GM18867 (cell line): Measurements from ENCODE around the gene HBS1L.

Experiments
- ATAC-seq: cut with Tn5 transposase; IDR thresholded peaks from one replicate; pipeline ENCODE4 v1.9.1; 2021; ENCODE audit warnings: mild to moderate bottlenecking, moderate library complexity; ENCODE audit not compliant: unreplicated experiment

Gene HBS1L

DNA sequence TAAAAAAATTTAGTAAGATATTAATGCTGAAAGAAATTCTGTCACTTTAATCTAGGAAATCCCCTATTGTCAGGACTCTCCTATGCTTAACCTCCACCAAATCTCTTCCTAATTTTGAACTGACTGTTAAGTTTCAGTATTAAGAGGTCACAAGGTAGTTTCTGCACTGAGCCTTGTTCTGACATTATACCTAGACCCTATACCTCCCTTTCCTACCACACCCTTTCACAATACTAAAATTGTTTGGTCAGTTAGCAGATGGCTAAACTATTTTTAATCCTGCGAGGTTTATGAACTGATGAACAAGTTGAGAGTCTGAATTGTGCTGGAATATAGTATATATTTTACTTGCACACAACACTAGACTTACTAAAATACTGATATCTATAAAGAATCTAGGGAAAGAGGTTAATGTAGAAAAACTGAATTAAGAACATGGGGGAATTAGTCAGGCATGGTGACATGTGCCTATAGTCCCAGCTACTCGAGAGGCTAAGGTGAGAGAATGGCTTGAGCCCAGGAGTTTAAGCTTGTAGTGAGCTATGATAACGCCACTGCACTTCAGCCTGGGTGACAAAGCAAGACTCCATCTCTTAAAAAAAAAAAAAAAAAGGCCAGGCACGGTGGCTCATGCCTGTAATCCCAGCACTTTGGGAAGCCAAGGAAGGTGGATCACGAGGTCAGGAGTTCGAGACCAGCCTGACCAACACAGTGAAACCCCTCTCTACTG, 51.5 kb downstream of the HBS1L start:
- peak; percentile 95 for ATAC-seq

DNA sequence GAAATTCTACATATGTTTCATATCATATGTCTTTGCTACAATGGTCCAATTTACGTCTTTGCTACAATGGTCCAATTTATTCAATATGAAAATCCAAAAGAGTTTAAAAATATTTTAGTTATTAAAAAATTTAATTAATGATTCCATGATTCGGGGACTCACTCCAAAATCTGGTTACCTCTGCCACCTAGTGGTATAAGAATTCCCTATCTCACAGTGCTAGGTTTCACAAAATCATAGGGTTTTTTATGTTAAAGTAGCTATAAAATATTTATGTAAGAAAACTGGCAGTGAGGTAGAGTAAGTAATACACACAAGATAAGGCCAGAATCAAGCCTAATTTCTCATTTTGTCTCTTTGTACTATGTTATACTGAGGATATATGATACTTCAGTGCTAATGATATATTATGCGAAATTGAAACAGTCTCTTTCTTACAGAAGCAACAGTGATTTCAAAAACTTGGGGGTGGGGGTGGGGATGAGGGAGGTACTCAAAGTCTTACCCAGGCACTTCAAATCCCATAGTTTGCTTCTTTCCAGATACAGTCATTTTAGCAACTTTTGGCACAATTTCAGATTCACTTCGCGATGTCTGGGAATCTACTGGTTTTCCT, 52.3 kb downstream of the HBS1L start:
- ATAC-seq, result no peak

DNA sequence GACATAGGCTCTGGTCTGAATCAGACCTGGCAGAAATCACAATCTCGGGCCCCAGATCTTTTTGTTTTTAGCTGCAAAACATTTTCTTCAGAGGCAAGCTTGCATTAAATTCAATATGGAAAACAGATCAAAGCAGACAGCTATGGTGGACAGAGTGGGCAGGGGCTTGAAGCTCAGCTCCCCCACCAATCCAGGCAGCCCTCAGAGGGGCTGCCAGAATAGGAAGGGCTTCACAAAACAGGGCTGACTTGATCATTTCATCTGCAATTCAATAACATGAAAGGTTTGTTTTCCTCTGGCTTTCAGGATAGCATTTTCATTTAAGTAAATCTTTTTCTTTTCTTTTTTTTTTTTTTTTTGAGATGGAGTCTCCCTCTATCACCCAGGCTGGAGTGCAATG, 55.5 kb downstream of the HBS1L start:
- ATAC-seq, result no peak

DNA sequence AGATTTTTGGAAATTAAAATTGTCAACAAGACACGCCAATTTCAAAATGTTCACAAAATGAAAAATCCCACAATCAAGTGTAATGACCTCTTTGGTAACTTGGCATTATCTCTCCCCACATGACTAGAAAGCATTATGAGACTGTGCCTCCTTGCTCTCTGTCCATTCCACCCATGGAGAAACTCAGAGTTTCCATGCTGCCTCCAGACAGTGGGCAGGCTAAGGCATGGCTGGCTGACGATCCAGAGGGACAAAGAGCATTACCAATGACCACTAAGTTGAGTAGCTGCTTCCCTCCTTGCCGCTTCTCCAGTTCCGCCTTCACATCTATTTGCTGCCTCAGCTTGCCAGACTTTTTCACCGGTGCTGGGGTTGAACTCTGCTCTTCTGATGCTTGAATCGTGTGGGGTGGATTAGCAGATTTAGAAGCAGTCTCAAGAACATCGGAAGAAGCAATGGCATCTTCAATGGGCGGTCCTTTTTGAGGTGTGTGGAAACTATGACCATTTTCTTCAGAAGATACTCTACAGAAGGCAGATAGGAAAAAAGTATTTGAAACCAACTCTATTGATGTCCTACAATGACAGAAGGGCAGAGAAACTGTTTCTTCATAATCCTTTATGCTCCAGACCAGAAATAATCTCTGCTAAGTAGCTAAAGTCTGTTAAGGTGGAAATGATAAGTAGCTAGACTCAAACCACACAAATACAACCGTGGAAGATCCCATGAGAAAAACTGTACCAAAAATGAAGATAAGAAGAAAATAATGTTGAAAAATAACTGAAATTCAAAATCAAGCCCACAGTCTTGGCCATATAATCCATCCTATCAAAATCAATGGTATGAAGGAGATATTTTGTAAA, 57.3 kb downstream of the HBS1L start:
- ATAC-seq, result no peak

DNA sequence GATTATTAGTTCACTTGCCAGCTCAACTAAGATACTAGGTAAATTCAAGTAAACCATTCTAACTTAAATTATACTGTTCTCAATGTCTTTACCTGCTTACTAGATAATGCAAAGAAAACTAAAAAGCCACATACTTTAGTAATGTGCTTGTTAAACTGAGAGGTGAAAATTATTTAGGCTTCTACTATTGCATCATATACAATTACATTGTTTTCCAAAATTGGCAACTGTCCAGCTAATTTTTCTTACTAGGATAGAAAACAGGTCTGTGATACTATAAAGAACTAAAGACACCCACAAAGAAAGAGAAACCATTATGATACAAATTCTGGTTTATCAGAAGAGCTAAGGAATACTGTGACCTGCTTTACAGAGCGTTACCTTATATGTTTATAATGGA, 59.1 kb downstream of the HBS1L start:
- no peak for ATAC-seq

DNA sequence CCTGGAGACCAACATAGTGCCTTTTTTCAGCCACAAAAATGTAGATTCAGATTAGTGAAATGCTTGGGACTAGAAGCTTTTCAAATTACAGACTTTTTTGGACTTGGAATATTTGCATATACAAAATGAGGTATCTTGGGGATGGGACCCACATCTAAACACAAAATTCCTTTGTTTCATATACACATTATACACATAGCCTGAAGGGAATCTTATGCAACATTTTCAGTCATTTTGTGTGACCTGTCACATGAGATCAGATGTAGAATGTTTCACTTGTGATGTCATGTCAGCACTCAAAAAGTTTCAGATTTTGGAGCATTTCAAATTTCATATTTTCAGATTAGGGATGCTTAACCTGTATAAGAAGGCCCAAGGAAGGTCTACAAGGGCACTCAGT, 60.2 kb downstream of the HBS1L start:
- no peak for ATAC-seq

DNA sequence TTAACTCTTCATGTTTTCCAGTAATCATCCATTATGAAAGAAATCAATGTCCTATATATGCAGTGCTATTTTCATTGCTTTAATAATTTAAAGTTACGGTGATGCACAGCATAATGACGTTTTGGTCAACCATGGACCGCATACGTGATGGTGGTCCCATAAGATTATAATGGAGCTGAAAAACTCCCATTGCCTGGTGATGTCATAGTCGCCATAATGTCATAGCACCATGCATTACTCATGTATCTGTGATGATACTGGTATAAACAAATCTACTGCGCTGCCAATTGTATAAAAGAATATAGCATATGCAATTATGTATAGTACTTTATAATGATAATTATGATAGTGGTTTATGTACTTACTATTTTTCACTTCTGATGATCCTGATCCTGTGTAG, 62.5 kb downstream of the HBS1L start:
- ATAC-seq, result no peak

DNA sequence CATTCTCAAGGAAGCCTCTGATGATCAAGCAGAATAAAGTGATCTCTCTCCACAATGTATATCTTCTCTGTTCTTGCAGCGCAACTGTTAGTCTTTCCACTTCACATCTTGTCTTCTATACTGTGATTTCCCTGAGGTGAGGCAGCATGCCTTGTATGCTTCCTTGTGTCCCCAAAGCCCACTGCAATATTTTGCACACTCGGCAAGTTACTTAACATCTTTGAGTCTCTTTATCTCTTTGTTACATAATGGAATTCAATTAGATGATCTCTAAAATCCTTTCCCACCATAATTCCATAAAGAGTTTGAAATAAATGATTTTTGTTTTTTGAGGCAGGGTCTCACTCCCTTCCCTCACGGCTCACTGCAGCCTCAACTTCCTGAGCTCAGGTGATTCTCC, 64.4 kb downstream of the HBS1L start:
- no peak for ATAC-seq

DNA sequence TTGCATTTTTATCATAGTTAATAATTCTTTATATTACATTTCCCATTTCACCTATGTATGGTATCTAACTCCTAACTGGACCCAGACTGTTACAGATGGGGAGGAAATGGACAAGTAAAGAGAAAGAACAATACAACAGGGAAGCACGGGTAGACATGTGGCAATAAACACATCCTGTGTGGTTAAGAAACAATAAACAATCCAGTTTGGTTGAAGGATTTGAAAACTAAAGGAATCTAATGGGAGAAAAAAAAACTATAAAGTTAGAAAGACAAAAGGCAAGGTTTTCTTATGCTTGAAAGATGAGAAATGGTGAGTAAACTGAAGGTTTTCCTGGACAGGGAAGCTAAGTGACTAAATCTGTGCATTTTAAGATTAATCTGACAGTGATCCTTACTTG, 69.8 kb downstream of the HBS1L start:
- ATAC-seq, result no peak

DNA sequence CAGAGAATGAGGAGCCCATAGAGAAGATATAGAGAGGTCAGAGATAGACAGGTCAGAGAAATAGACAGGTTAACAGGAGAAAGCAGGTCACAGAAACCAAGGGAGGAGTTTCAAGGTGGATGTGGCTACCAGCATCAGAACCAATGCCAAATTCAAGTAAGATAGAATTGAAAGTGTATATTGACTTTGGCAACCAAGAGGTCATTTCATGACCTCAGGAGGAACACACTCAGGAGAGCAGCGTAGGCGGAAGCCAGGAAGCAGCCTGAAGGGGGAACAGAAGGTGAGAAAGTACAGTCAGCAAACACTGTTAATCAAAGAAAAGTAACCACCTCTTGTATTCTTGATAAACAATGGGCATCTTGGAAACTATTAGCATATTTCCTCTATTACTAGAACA, 70.8 kb downstream of the HBS1L start:
- no peak for ATAC-seq

DNA sequence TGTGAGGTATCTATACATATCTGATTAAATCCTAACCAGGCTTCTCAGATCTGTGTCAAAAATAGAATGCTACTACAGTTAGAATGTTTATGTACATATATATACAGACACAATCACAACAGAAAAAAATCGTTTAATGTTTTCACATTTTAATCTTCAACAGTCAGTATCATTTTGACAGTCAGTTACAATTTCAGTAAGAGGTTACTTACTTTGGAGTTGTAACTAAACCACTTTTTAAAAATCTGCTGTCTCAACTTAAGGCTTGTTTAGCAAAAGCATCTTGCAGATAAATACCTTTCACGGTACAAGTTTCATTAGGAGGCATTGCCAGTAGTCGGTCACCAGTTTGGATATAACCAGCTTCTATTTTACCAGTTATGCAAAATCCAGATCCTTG, 72.5 kb downstream of the HBS1L start:
- no peak for ATAC-seq

DNA sequence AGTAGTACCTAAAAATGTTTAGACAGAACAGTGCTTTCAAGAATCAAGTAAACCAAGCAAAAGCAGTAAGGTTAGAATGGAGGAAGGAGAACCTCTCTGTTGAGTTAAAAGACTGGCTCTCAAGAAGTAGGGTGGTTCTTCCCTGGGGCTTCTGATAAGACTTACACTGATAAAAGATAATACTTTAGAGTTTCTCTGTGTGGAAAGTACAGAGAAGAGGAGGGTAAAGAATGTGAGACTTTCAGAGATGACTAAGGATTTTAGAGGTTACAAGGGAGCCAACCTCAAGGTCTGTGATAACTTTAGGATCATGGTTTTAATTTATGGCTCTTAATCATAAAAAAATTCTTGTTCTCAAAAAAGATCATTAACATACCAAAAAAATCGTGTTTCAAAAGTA, 73.8 kb downstream of the HBS1L start:
- ATAC-seq, result no peak

DNA sequence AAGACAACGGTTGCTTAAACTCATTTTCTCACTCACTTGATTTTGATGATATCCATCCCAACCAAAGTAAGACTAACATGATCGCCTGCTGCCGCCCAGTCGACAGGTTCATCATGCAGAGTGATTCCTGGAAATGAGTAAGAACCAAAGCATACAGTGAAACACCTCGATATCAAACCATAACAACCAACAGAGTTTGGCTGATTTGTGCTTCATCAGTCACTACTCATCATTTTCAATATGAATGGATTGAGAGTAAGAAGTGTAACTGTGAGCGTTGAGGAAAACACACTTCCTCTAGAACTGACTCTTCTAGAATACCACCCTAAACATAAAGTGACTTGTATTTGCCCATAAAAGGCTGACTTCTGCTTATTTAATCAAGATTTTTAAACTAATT, 75.5 kb downstream of the HBS1L start:
- peak; percentile 87 for ATAC-seq

DNA sequence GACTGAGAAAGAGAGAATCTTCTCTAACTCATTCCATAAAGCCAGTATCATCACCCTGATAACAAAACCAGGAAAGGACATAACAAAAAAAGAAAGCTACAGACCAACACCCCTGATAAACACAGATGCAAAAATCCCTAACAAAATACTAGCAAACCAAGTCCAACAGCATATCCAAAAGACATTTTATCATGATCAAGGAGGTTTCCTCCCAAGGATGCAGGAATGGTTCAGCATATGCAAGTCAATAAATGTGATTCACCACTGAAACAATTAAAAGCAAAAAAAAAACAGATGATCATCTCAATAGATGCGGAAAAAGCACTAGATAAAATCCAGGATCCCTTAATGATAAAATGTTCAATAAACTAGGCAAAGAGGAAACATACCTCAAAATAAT, 80.3 kb downstream of the HBS1L start:
- ATAC-seq, result no peak

DNA sequence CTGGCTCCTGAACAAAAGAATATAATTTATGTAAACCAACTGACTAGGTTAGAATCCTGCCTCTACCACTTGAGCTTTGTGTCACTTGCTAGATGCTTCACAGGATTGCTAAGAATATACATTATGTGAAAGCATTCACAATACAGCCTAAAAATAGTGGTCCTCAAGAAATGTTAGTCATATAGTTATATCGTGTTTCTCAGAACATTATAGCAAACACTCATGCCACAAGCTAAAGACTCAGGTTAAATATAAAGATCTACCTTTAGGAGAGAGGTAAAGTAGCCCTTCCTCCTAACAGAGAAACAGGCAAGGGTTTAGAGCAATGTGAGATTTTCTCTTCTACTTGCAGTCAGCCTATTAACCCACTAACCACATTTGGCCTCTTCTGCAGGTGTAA, 86.9 kb downstream of the HBS1L start:
- ATAC-seq, result no peak

DNA sequence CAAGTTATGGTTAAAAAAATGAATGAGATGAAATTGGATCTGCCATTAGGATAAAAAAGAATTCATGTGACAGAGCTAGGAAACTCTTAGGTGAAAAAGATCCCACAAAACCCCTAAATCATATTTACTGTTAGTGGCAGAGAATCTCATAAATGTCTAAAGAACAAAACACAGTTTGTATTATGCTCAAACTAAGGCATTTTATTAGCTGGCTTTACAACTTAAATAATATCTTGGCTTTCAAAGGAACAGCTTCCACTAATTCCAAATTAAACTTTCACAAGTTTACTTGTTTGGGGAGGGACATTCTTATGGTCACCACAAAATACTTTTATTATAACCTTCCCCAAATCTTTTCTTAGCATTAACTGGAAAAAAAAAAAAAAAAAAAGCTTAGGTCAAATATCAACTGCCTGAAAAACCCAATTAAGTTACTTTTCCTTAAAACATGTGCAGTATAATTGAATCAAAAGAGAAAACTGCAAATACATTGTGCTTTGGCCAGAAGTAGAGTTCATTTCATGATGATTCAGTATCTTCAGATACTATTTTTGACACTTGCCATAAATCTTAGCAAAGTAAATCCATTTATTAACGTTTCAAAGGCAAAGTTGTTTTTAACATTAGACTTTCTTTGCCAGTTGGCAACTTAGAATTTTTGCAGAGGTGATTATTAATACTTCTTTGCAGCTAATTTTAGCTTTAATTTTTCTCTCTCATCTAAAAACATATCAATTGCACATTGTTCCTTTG, 90.0 kb downstream of the HBS1L start:
- ATAC-seq, result no peak

DNA sequence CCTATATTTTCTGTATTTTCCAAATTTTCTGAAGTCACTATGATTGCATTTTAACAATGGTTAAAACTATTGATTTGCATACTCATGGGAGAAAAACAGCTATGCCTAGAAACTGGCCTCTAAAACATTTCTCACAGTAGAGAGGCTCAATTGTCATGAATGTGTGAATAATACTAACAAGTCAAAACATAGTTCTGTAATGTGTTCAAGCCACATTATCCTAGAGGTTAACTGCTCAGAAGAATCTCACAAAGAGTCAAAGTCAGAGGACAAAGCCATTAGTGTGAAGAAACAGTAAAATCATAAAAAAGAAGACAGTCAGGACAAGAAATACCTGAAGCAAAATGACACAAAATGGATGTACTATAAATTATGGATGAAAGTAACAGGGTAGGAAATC, 92.2 kb downstream of the HBS1L start:
- no peak for ATAC-seq

DNA sequence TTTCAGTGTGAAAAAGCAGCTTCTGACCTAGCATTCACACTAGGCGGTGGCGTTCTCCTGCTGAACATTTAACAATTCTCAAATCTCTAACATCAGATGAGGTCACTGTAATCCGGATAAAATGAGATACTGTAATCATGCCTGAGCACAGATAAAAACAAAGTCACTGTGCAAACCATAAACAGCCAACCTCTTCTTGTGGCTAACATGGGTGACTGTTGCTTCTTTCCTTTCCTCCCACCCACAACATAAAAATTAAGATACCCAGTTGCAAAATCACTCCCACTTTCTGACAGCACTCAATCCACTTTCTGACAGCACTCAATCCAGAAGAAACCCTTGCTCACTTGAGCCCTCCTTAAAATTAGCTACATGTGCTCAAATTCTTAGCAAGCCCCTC, 93.3 kb downstream of the HBS1L start:
- no peak for ATAC-seq

DNA sequence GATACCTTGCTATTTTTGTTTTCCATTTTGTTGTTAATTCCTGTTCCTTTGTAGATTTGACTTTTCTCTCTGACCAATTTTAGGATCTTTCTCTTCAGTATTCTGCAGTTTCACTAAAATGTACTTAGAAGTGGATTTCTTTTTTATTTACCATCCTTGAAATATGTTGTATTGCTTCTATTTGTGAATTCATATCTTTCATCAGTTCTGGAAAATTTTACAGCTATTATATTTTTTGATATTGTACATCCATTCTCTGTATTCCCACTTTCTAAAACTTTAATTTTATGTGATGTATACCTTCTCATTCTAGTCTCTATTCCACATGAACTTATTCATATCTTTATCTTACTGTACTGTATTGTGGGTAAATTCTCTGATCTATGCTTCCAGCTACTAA, 95.0 kb downstream of the HBS1L start:
- ATAC-seq, result no peak

DNA sequence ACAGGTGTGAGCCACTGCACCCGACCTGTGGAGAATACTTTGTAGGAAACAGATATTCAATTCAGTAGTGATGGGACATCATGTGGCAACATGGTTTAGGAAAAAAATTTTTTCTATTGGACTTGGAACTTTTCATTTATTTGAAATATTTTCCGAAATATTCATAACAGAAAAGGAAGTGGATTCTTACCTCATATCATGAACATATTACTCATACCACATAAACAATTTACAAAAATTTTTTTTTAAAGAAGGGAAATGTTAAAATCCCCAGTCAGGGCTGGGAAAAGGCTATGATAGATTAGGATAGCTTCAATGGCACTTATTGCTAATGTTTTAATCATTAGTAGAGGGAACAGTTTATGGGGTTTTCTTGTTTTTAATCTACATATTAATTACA, 97.9 kb downstream of the HBS1L start:
- ATAC-seq, result no peak

DNA sequence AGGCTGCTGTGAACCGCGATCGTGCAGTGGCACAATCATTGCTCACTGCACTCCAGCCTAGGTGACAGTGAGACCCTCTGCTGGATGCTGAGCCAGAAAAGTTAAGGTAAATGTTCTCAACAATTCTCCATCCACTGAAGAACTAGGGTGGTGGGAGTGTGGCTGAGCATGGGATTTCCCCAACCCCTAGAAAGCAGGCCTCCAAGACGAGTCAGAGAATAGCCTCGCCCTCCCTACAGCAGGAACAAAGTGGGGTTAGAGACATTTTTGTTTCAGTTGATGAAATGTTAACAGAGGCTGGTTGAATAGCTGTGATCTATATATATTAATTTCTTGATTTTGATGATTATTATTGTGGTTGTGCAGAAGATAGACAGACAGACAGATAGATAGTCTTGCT, 98.6 kb downstream of the HBS1L start:
- no peak for ATAC-seq
